ENCODE results near the gene NANOS3. TPM values are rescaled to one million over a fixed set of nuclear protein-coding genes. Genes with fewer than 3 reads are reported as not detected.

The NANOS3 gene
- total and polyA plus RNA-seq, 4 donors: 0.81 to 1.5 (median 0.82) TPM; not detected in 1

DNA sequence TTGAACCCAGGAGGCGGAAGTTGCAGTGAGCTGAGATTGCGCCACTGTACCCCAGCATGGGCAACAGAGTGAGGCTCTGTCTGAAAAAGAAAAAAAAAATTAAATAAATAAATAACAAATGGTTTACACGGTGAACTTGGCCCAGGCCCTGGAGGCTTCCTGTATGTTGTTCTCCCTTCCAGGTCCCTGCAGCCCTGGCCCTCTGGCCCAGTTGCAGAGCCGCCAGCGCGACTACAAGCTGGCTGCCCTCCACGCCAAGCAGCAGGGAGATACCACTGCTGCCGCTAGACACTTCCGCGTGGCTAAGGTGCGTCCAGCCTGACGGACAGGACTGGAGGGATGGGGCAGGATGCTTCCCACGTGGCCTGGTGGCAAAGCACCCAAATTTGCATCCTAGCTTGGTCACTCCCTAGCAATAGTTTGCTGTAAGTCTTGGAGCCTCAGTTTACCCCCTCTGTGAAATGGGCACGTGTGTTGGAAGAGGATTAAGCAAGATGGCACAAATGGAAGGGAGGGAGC, 41.0 kb downstream of the NANOS3 start:
- DNase-seq (no peak), ATAC-seq (ENCODE audit: insufficient read depth, low FRiP score) (no peak)
- Histone ChIP-seq H3K4me1 (ENCODE audit: control insufficient read depth in 5 of 5, insufficient read depth in 5 of 5, low read length in 5 of 5) (no peaks in the 10 kb centered on the region), H3K9me3 (ENCODE audit: control insufficient read depth in 4 of 4, insufficient read depth in 3 of 4, low read length in 3 of 4) (peaks cover 0 to 6% (median 0%) of the 10 kb centered on the region in 4 donors), H3K36me3 (ENCODE audit: control insufficient read depth in 4 of 4, insufficient read depth in 4 of 4, low read length in 4 of 4) (peaks cover 7 to 47% (median 21%) of the 10 kb centered on the region in 4 donors), H3K27ac (ENCODE audit: low read depth in 1 of 2, low read length in 1 of 2) (no peak overlapping the region), H3K9ac (ENCODE audit: insufficient read depth in 1 of 2, low read length in 2 of 2) (no peak overlapping the region), H3K27me3 (ENCODE audit: control insufficient read depth in 3 of 3, insufficient read depth in 3 of 3, low read length in 2 of 3) (no peaks in the 10 kb centered on the region), H3K4me3 (no peak overlapping the region)
- no peak for TF ChIP-seq CTCF (IDR thresholded peaks at IDR 0.05; ENCODE audit: control extremely low read depth, extremely low read depth)
- 69 to 73% methylated on average over 14 of the region's 14 CpGs for WGBS, 2 donors

- Histone ChIP-seq H3K4me3 (no peak overlapping the region), H3K9ac (ENCODE audit: insufficient read depth in 1 of 2, low read length in 2 of 2) (no peak overlapping the region), H3K9me3 (ENCODE audit: control insufficient read depth in 4 of 4, insufficient read depth in 3 of 4, low read length in 3 of 4) (peaks cover 0 to 6% (median 0%) of the 10 kb centered on the region in 4 donors), H3K27me3 (ENCODE audit: control insufficient read depth in 3 of 3, insufficient read depth in 3 of 3, low read length in 2 of 3) (no peaks in the 10 kb centered on the region), H3K4me1 (ENCODE audit: control insufficient read depth in 5 of 5, insufficient read depth in 5 of 5, low read length in 5 of 5) (no peaks in the 10 kb centered on the region), H3K36me3 (ENCODE audit: control insufficient read depth in 4 of 4, insufficient read depth in 4 of 4, low read length in 4 of 4) (peaks cover 7 to 48% (median 18%) of the 10 kb centered on the region in 4 donors), H3K27ac (ENCODE audit: low read depth in 1 of 2, low read length in 1 of 2) (no peak overlapping the region)
- DNase-seq: no peak
- WGBS, 2 donors: 92 to 94% methylated on average over 34 of the region's 34 CpGs
- no peak for TF ChIP-seq CTCF (IDR thresholded peaks at IDR 0.05; ENCODE audit: control extremely low read depth, extremely low read depth)
- ATAC-seq (ENCODE audit: insufficient read depth, low FRiP score): no peak
Observed at GRCh38 chr19:13918726-13919411, 41.9 kb downstream of the NANOS3 start.

DNA sequence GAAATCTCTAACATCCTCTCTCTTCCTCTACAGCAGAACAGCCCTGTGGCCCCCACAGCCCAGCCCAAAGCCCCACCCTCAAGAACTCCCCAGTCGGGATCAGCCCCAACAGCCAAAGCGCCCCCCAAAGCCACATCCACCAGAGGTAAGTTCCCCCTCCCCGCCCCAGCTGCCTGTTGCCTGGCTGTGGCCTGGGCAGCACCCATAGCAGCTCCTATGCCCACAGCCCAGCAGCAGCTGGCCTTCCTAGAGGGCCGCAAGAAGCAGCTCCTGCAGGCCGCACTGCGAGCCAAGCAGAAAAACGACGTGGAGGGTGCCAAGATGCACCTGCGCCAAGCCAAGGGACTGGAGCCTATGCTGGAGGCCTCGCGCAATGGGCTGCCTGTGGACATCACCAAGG, 43.6 kb downstream of the NANOS3 start:
- H3K9me3 ChIP-seq (ENCODE audit: control insufficient read depth in 4 of 4, insufficient read depth in 3 of 4, low read length in 3 of 4): peaks cover 0 to 6% (median 0%) of the 10 kb centered on the region in 4 donors
- H3K36me3 ChIP-seq (ENCODE audit: control insufficient read depth in 4 of 4, insufficient read depth in 4 of 4, low read length in 4 of 4): peaks cover 4 to 46% (median 18%) of the 10 kb centered on the region in 4 donors

More for the DNA sequence above, 43.6 kb downstream of the NANOS3 start:
- no peaks in the 10 kb centered on the region for H3K27me3 ChIP-seq (ENCODE audit: control insufficient read depth in 3 of 3, insufficient read depth in 3 of 3, low read length in 2 of 3)
- H3K9ac ChIP-seq (ENCODE audit: insufficient read depth in 1 of 2, low read length in 2 of 2): no peak overlapping the region
- WGBS, 2 donors: 98 to 99% methylated on average over 11 of the region's 11 CpGs
- DNase-seq (no peak), ATAC-seq (ENCODE audit: insufficient read depth, low FRiP score) (no peak)
- H3K27ac ChIP-seq (ENCODE audit: low read depth in 1 of 2, low read length in 1 of 2): no peak overlapping the region
- TF ChIP-seq CTCF (IDR thresholded peaks at IDR 0.05; ENCODE audit: control extremely low read depth, extremely low read depth): no peak
- no peaks in the 10 kb centered on the region for H3K4me1 ChIP-seq (ENCODE audit: control insufficient read depth in 5 of 5, insufficient read depth in 5 of 5, low read length in 5 of 5)
- H3K4me3 ChIP-seq: no peak overlapping the region
